ENCODE data around the gene XXYLT1. TPM values are rescaled to one million over a fixed set of nuclear protein-coding genes. Genes with fewer than 3 reads are reported as not detected.

The XXYLT1 gene
- total RNA-seq, 1 experiment from 2014 or later: 10.9 TPM

- Histone ChIP-seq H3K9ac (ENCODE audit: low read length) (no peak overlapping the region), H3K9me2 (ENCODE audit: insufficient read depth) (no peaks in the 10 kb centered on the region), H3K4me2 (ENCODE audit: low read length) (no peak overlapping the region), H2AFZ (ENCODE audit: low read depth, low read length, poor library complexity, severe bottlenecking) (no peak overlapping the region), H3K36me3 (ENCODE audit: control insufficient read depth in 1 of 2, insufficient read depth in 2 of 2, low read length in 2 of 2) (no peaks in the 10 kb centered on the region), H3K4me1 (ENCODE audit: control insufficient read depth in 1 of 2, insufficient read depth in 2 of 2, low read length in 2 of 2) (no peaks in the 10 kb centered on the region; a peak in 1 of 4 replicates), H3K27ac (ENCODE audit: low read depth, low read length) (no peak overlapping the region), H3K27me3 (ENCODE audit: insufficient read depth, low read length) (no peaks in the 10 kb centered on the region), H3K9me3 (ENCODE audit: control insufficient read depth in 1 of 2, insufficient read depth in 1 of 2, low read depth in 1 of 2, low read length in 2 of 2) (no peaks in the 10 kb centered on the region), H3K79me2 (ENCODE audit: insufficient read depth, low read length) (no peaks in the 10 kb centered on the region), H3K4me3 (replicated peaks in 1 of 2; ENCODE audit: low read depth in 1 of 2, low read length in 2 of 2) (no peak overlapping the region), H4K20me1 (ENCODE audit: insufficient read depth) (no peaks in the 10 kb centered on the region)
- ChIA-PET POLR2A (no interaction called here), RAD21 (ENCODE audit: low non-redundant PET in 1 of 2, low total read pairs in 2 of 2, uncharacterized antibody in 2 of 2, unreplicated experiment in 2 of 2) (no interaction called here), CTCF (interaction anchor here (0.9 kb wide), 1 partner anchor 495 kb away, joined by 3 read pairs; no protein-coding TSS in a partner anchor)
- intact Hi-C loops (cut with micrococcal nuclease): no loop called here
- TF ChIP-seq FOSL1 (IDR thresholded peaks at IDR 0.05; ENCODE audit: low read depth): no peak
- no TSS peak for BruUV-seq (replicated peaks)
- no peak for ATAC-seq
- DNase-seq (ENCODE audit: low read depth, low spot score): no peak
Observed at GRCh38 chr3:195177422-195178123, 93.4 kb downstream of the XXYLT1 start.

DNA sequence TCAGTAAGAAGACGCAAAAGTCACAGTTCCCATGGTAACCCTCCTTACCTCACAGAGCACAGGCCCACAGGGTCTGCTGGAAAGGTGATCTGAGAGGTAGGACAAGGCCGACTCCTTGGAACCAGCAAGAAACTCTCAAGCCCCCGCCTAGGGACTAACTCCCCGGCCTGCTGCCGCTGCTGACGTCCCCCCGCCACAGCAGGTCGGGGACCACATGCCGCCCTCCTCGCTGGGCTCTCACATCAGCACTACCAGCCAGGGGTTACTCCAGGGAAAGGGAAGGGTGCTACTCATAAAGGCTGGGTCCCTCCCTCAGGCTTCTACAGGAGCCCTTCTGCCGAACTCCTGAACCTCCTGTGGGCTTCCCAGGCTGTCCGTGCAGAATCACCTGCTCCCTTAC, 94.2 kb downstream of the XXYLT1 start:
- H3K27ac ChIP-seq (ENCODE audit: low read depth, low read length): no peak overlapping the region
- H3K9ac ChIP-seq (ENCODE audit: low read length): no peak overlapping the region
- no peak overlapping the region for H3K4me3 ChIP-seq (replicated peaks in 1 of 2; ENCODE audit: low read depth in 1 of 2, low read length in 2 of 2)
- H3K79me2 ChIP-seq (ENCODE audit: insufficient read depth, low read length): no peaks in the 10 kb centered on the region
- no TSS peak for BruUV-seq (replicated peaks)
- intact Hi-C loops (cut with micrococcal nuclease): no loop called here
- ChIA-PET POLR2A (no interaction called here), CTCF (no interaction called here), RAD21 (ENCODE audit: low non-redundant PET in 1 of 2, low total read pairs in 2 of 2, uncharacterized antibody in 2 of 2, unreplicated experiment in 2 of 2) (no interaction called here)
- H3K4me2 ChIP-seq (ENCODE audit: low read length): no peak overlapping the region
- DNase-seq (ENCODE audit: low read depth, low spot score): no peak
- TF ChIP-seq TCF7L2 (IDR thresholded peaks at IDR 0.05; ENCODE audit: borderline replicate concordance, extremely low read depth, insufficient read depth, insufficient read length): no peak
- no peak for TF ChIP-seq JUND (IDR thresholded peaks at IDR 0.05)
- TF ChIP-seq EZH2 (IDR thresholded peaks at IDR 0.05): no peak
- no peak for TF ChIP-seq ELF1 (IDR thresholded peaks at IDR 0.05; ENCODE audit: borderline replicate concordance, low read depth)
- no peak for TF ChIP-seq ATF3 (IDR thresholded peaks at IDR 0.05)
- TF ChIP-seq EZH2phosphoT487 (IDR thresholded peaks at IDR 0.05; ENCODE audit: borderline replicate concordance): no peak
- no peak for TF ChIP-seq POLR2A (IDR thresholded peaks at IDR 0.05; ENCODE audit: borderline replicate concordance, extremely low read depth, insufficient read depth, insufficient read length)
- TF ChIP-seq, protein P1, sequence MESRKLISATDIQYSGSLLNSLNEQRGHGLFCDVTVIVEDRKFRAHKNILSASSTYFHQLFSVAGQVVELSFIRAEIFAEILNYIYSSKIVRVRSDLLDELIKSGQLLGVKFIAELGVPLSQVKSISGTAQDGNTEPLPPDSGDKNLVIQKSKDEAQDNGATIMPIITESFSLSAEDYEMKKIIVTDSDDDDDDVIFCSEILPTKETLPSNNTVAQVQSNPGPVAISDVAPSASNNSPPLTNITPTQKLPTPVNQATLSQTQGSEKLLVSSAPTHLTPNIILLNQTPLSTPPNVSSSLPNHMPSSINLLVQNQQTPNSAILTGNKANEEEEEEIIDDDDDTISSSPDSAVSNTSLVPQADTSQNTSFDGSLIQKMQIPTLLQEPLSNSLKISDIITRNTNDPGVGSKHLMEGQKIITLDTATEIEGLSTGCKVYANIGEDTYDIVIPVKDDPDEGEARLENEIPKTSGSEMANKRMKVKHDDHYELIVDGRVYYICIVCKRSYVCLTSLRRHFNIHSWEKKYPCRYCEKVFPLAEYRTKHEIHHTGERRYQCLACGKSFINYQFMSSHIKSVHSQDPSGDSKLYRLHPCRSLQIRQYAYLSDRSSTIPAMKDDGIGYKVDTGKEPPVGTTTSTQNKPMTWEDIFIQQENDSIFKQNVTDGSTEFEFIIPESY (IDR thresholded peaks at IDR 0.05; ENCODE audit: extremely low read depth, insufficient replicate concordance, low read length): no peak
- no peak for TF ChIP-seq POLR2AphosphoS5 (IDR thresholded peaks at IDR 0.05; ENCODE audit: low read depth, low read length)
- TF ChIP-seq YY1 (IDR thresholded peaks at IDR 0.05; ENCODE audit: extremely low read depth, insufficient replicate concordance, low read depth, low read length): no peak
- TF ChIP-seq RAD21 (IDR thresholded peaks at IDR 0.05; ENCODE audit: low read depth): no peak
- no peak for TF ChIP-seq SIN3A (IDR thresholded peaks at IDR 0.05; ENCODE audit: low read depth)
- TF ChIP-seq, protein P2, sequence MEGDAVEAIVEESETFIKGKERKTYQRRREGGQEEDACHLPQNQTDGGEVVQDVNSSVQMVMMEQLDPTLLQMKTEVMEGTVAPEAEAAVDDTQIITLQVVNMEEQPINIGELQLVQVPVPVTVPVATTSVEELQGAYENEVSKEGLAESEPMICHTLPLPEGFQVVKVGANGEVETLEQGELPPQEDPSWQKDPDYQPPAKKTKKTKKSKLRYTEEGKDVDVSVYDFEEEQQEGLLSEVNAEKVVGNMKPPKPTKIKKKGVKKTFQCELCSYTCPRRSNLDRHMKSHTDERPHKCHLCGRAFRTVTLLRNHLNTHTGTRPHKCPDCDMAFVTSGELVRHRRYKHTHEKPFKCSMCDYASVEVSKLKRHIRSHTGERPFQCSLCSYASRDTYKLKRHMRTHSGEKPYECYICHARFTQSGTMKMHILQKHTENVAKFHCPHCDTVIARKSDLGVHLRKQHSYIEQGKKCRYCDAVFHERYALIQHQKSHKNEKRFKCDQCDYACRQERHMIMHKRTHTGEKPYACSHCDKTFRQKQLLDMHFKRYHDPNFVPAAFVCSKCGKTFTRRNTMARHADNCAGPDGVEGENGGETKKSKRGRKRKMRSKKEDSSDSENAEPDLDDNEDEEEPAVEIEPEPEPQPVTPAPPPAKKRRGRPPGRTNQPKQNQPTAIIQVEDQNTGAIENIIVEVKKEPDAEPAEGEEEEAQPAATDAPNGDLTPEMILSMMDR (IDR thresholded peaks at IDR 0.05 in 2 of 3, conservative IDR thresholded peaks at IDR 0.05 in 1 of 3; ENCODE audit: borderline replicate concordance in 1 of 3, insufficient read depth in 1 of 3, low read depth in 2 of 3, low read length in 2 of 3): no peak
- no peak for TF ChIP-seq SRF (IDR thresholded peaks at IDR 0.05; ENCODE audit: low read depth)
- no peak for TF ChIP-seq FOSL1 (IDR thresholded peaks at IDR 0.05; ENCODE audit: low read depth)
- no peak for TF ChIP-seq EGR1 (IDR thresholded peaks at IDR 0.05; ENCODE audit: low read depth)
- no peak for ATAC-seq
- no peaks in the 10 kb centered on the region for H4K20me1 ChIP-seq (ENCODE audit: insufficient read depth)
- no peaks in the 10 kb centered on the region for H3K9me3 ChIP-seq (ENCODE audit: control insufficient read depth in 1 of 2, insufficient read depth in 1 of 2, low read depth in 1 of 2, low read length in 2 of 2)
- no peaks in the 10 kb centered on the region for H3K9me2 ChIP-seq (ENCODE audit: insufficient read depth)
- no peak overlapping the region for H2AFZ ChIP-seq (ENCODE audit: low read depth, low read length, poor library complexity, severe bottlenecking)
- H3K4me1 ChIP-seq (ENCODE audit: control insufficient read depth in 1 of 2, insufficient read depth in 2 of 2, low read length in 2 of 2): no peaks in the 10 kb centered on the region; a peak in 1 of 4 replicates
- no peaks in the 10 kb centered on the region for H3K36me3 ChIP-seq (ENCODE audit: control insufficient read depth in 1 of 2, insufficient read depth in 2 of 2, low read length in 2 of 2)
- no peaks in the 10 kb centered on the region for H3K27me3 ChIP-seq (ENCODE audit: insufficient read depth, low read length)

Measured in HCT116 (cell line).